Loucy (cell line): Measurements from ENCODE around the gene CFAP69.

Experiments used
- H2AFZ ChIP-seq: fragments of 200-600 bp; sonication (generic); 2 replicates; pipeline ENCODE4 v1.6.0; 2016; ENCODE audit warnings: antibody characterized with exemption, mild to moderate bottlenecking, low read length, moderate library complexity
- H3F3A ChIP-seq: fragments of 200-600 bp; 2 replicates; pipeline ENCODE4 v1.6.0; 2016; ENCODE audit warnings: antibody characterized with exemption, low read depth, mild to moderate bottlenecking
- H3K27me3 ChIP-seq: fragments of 200-600 bp; sonication (generic); 2 replicates; pipeline ENCODE4 v1.6.1; 2014; ENCODE audit warnings: low read length, mild to moderate bottlenecking; ENCODE audit not compliant: insufficient read depth, poor library complexity, severe bottlenecking
- H3K36me3 ChIP-seq: fragments of 200-600 bp; sonication (generic); 2 replicates; pipeline ENCODE4 v1.6.1; 2016; ENCODE audit warnings: low read length; ENCODE audit not compliant: insufficient read depth
- H3K4me1 ChIP-seq: fragments of 200-600 bp; sonication (generic); 2 replicates; pipeline ENCODE4 v1.5.1; 2014; ENCODE audit warnings: low read length, mild to moderate bottlenecking; ENCODE audit not compliant: insufficient read depth, poor library complexity, severe bottlenecking
- H3K4me2 ChIP-seq: fragments of 200-600 bp; sonication (generic); 2 replicates; pipeline ENCODE4 v1.6.0; 2014; ENCODE audit warnings: antibody characterized with exemption, low read length, low read depth, mild to moderate bottlenecking; ENCODE audit not compliant: poor library complexity, severe bottlenecking
- H3K4me3 ChIP-seq: fragments of 200-600 bp; sonication (generic); 2 replicates; pipeline ENCODE4 v1.5.1; 2014; ENCODE audit warnings: low read length, mild to moderate bottlenecking, mixed read lengths; ENCODE audit not compliant: poor library complexity, severe bottlenecking
- H3K79me2 ChIP-seq: fragments of 200-600 bp; sonication (generic); 2 replicates; pipeline ENCODE4 v1.6.1; 2014; ENCODE audit warnings: low read length; ENCODE audit not compliant: insufficient read depth
- H3K9ac ChIP-seq: fragments of 200-600 bp; sonication (generic); 2 replicates; pipeline ENCODE4 v1.6.0; 2014; ENCODE audit warnings: mild to moderate bottlenecking, low read depth, low read length, moderate library complexity; ENCODE audit not compliant: poor library complexity, severe bottlenecking
- H3K9me2 ChIP-seq: fragments of 200-600 bp; sonication (generic); replicated peaks from 2 replicates; pipeline ENCODE4 v1.6.1; 2016; ENCODE audit warnings: low read depth, low read length, mixed read lengths
- H3K9me3 ChIP-seq: fragments of 200-600 bp; sonication (generic); 2 replicates; pipeline ENCODE4 v1.6.1; 2014; ENCODE audit warnings: mild to moderate bottlenecking, antibody characterized with exemption, low read length, low read depth; ENCODE audit not compliant: insufficient read depth
- H4K20me1 ChIP-seq: fragments of 200-600 bp; sonication (generic); 2 replicates; pipeline ENCODE4 v1.6.0; 2014; ENCODE audit warnings: antibody characterized with exemption, low read length, mild to moderate bottlenecking; ENCODE audit not compliant: insufficient read depth, poor library complexity, severe bottlenecking
- EZH2phosphoT487 ChIP-seq: fragments of 200-600 bp; IDR thresholded peaks from 2 replicates; pipeline ENCODE4 v1.6.1; 2018; ENCODE audit warnings: antibody characterized with exemption, mild to moderate bottlenecking, moderate library complexity, borderline replicate concordance
- TF ChIP-seq, protein P1 (sequence below): fragments of 200-600 bp; sonication (generic); conservative IDR thresholded peaks from 2 replicates; pipeline ENCODE4 v1.5.1; 2014; ENCODE audit warnings: mild to moderate bottlenecking, antibody characterized with exemption, low read length

The CFAP69 gene

DNA sequence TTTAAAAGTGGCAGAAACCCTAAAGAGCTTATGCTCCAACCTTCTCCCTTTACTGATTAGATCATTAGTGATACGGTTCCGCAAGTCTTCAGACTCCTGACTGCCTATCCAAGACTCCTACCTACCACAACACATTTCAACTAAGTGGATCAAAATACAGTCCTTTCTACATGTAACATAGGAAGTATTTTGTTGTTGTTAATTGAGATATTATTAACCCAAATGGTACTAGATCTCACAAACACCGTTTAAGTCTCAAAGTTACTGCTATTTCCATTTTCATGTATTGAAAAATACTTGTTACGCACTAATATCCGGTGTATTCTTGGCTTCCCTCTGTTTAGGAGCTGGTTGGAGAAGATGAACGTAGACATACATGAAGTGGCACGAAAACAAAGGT is 75.0 kb downstream of the CFAP69 start:
- H3K9me2 ChIP-seq: no peaks in the 10 kb centered on the region
- no peak overlapping the region for H2AFZ ChIP-seq
- no peak for TF ChIP-seq EZH2phosphoT487
- TF ChIP-seq, protein P1, sequence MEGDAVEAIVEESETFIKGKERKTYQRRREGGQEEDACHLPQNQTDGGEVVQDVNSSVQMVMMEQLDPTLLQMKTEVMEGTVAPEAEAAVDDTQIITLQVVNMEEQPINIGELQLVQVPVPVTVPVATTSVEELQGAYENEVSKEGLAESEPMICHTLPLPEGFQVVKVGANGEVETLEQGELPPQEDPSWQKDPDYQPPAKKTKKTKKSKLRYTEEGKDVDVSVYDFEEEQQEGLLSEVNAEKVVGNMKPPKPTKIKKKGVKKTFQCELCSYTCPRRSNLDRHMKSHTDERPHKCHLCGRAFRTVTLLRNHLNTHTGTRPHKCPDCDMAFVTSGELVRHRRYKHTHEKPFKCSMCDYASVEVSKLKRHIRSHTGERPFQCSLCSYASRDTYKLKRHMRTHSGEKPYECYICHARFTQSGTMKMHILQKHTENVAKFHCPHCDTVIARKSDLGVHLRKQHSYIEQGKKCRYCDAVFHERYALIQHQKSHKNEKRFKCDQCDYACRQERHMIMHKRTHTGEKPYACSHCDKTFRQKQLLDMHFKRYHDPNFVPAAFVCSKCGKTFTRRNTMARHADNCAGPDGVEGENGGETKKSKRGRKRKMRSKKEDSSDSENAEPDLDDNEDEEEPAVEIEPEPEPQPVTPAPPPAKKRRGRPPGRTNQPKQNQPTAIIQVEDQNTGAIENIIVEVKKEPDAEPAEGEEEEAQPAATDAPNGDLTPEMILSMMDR: no peak
- H3K4me3 ChIP-seq: no peak overlapping the region
- no peaks in the 10 kb centered on the region for H3K36me3 ChIP-seq
- no peak overlapping the region for H3K9ac ChIP-seq
- no peaks in the 10 kb centered on the region for H3K79me2 ChIP-seq
- H3K4me1 ChIP-seq: no peaks in the 10 kb centered on the region
- H3F3A ChIP-seq: no peaks in the 10 kb centered on the region
- no peaks in the 10 kb centered on the region for H4K20me1 ChIP-seq
- no peaks in the 10 kb centered on the region for H3K9me3 ChIP-seq
- H3K4me2 ChIP-seq: no peak overlapping the region
- H3K27me3 ChIP-seq: no peaks in the 10 kb centered on the region

GRCh38 chr7:90320418-90320800 is 75.4 kb downstream of the CFAP69 start:
- Histone ChIP-seq H3K9me2 (no peaks in the 10 kb centered on the region), H3K4me2 (no peak overlapping the region), H3K27me3 (no peaks in the 10 kb centered on the region), H4K20me1 (no peaks in the 10 kb centered on the region), H3K4me3 (no peak overlapping the region), H3F3A (no peaks in the 10 kb centered on the region), H3K79me2 (no peaks in the 10 kb centered on the region), H3K9me3 (no peaks in the 10 kb centered on the region), H3K36me3 (no peaks in the 10 kb centered on the region), H3K9ac (no peak overlapping the region), H2AFZ (no peak overlapping the region), H3K4me1 (no peaks in the 10 kb centered on the region)
- TF ChIP-seq, protein P1: no peak
- no peak for TF ChIP-seq EZH2phosphoT487

GRCh38 chr7:90320801-90321494 is 76.0 kb downstream of the CFAP69 start, which contains the start of gene FAM237B:
Gene FAM237B, minus strand, starts transcription at chr7:90321304. Its CDS starts 1,556 bp downstream, at chr7:90319748.
- no peak within 1 kb of the TSS for H3K4me3 ChIP-seq

More at GRCh38 chr7:90320801-90321494, 76.0 kb downstream of the CFAP69 start, which contains the start of gene FAM237B:
- no peaks in the 10 kb centered on the region for H3K36me3 ChIP-seq
- H3F3A ChIP-seq: no peaks in the 10 kb centered on the region
- no peaks in the 10 kb centered on the region for H3K4me1 ChIP-seq
- H3K9me3 ChIP-seq: no peaks in the 10 kb centered on the region
- no peak within 1 kb of the TSS for H2AFZ ChIP-seq
- no peaks in the 10 kb centered on the region for H3K9me2 ChIP-seq
- TF ChIP-seq EZH2phosphoT487: no peak
- TF ChIP-seq, protein P1: no peak
- H3K79me2 ChIP-seq: no peaks in the 10 kb centered on the region
- H3K27me3 ChIP-seq: no peaks in the 10 kb centered on the region
- H3K4me2 ChIP-seq: no peak within 1 kb of the TSS
- H4K20me1 ChIP-seq: no peaks in the 10 kb centered on the region
- H3K9ac ChIP-seq: no peak within 1 kb of the TSS
